HUES48 (cell line): ENCODE data around the gene ARL15.

Experiments
- H3K27ac ChIP-seq: one replicate; pipeline ENCODE4 v1.7.0; 2013; ENCODE audit warnings: low read depth, low read length, inconsistent platforms
- H3K27me3 ChIP-seq: 2 replicates; pipeline ENCODE4 v1.6.1; 2013; ENCODE audit warnings: mild to moderate bottlenecking, low read length; ENCODE audit not compliant: control insufficient read depth, insufficient read depth
- H3K36me3 ChIP-seq: 2 replicates; pipeline ENCODE4 v1.6.1; 2013; ENCODE audit warnings: low read length; ENCODE audit not compliant: control insufficient read depth, insufficient read depth
- H3K4me1 ChIP-seq: 2 replicates; pipeline ENCODE4 v1.6.1; 2013; ENCODE audit warnings: mild to moderate bottlenecking, low read length; ENCODE audit not compliant: control insufficient read depth, insufficient read depth
- H3K4me3 ChIP-seq: 2 replicates; pipeline ENCODE4 v1.5.1; 2013; ENCODE audit warnings: mild to moderate bottlenecking, low read depth, low read length
- H3K9ac ChIP-seq: 2 replicates; pipeline ENCODE4 v1.6.1; 2013; ENCODE audit warnings: mild to moderate bottlenecking, low read depth, low read length, moderate library complexity
- H3K9me3 ChIP-seq: 2 replicates; pipeline ENCODE4 v1.6.1; 2013; ENCODE audit warnings: low read length; ENCODE audit not compliant: control insufficient read depth, insufficient read depth

ARL15 gene

DNA sequence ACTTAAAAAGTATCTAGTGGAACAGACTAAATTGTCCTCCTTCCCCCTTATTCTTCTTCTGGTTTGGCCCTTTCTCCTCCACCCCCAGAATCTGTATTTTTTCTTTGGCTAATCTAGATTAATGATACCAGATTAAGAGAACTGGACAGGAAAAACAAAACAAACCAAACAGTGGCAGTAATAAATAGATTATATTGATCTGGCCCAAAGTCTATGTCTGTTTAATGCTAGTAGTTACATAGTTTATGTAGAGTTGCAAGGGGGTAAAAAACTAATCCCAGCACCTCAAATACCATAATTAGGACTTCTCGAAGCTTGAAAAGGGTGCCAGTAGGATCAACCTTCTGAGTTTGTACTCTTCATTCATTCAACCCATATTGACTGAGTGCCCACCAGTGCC, 104.5 kb downstream of the ARL15 start:
- Histone ChIP-seq H3K9me3 (peaks cover 9% of the 10 kb centered on the region; the same call in 1 of the 2 replicates), H3K27me3 (no peaks in the 10 kb centered on the region), H3K27ac (no peak overlapping the region), H3K4me1 (peaks cover 16% of the 10 kb centered on the region), H3K36me3 (no peaks in the 10 kb centered on the region), H3K9ac (no peak overlapping the region), H3K4me3 (no peak overlapping the region)

DNA sequence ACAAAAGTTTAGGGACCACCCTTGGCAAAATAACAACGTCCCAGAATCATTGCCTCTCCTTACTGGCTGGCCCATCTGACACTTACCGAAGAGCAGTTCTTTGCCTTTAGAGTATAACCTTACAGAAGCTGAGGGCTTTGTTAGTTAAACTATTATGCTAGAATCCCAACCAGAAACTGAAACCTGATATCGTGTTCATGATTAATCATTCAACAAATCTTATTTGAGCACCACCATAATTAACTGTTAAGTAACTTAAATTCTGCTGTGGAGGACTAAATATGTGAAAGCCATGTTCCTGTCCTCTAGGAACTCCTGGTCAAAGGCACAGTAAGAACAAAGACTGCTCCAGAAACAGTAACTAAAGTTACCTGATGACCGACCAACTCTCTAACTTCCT, 104.9 kb downstream of the ARL15 start:
- Histone ChIP-seq H3K4me1 (peaks cover 16% of the 10 kb centered on the region), H3K9ac (no peak overlapping the region), H3K9me3 (peaks cover 12% of the 10 kb centered on the region; the same call in 1 of the 2 replicates), H3K27me3 (no peaks in the 10 kb centered on the region), H3K36me3 (no peaks in the 10 kb centered on the region), H3K27ac (no peak overlapping the region), H3K4me3 (no peak overlapping the region)

DNA sequence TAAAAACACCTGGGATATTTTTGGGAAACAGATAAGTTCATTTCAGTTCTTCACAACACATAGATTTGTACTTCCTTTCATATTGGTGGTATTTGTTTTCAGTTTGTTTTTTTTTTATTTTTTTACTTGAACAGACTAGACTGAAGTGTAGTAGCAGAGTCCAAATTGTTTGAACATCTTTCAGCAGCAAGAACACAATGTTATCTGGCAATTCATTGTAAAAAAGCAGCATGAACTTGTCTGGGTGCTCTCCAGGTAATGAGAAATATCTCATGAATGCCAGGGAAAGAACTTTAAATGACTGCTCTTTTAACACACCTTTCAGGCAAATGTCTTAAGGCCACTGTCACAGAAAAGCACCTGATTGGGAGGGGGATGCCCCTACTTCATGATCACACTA, 113.4 kb downstream of the ARL15 start:
- H3K4me3 ChIP-seq, result no peak overlapping the region
- 0 out of 2 replicates have a peak, but pooled peaks cover 6% of the 10 kb centered on the region for H3K9me3 ChIP-seq
- H3K36me3 ChIP-seq, result no peaks in the 10 kb centered on the region
- H3K4me1 ChIP-seq, result no peaks in the 10 kb centered on the region
- no peak overlapping the region for H3K9ac ChIP-seq
- H3K27ac ChIP-seq, result no peak overlapping the region
- no peaks in the 10 kb centered on the region for H3K27me3 ChIP-seq

DNA sequence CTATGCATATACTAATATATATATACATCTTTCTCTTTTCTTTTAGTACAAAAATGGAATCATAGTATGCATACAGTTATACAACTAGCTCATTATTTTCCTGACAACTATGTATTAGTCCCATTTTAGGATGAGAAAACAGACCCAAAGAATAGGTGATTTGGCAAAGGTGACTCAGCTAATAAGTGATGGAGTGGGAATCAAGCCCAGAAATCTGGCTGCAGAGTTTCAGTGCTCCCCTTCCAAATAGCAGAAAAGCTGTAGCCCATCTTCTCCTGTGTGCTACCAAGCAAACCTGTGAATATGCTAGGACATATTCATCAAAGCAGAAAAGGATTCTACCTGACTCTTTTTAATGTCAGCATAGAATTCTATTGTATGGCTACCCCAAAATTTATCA, 114.7 kb downstream of the ARL15 start:
- Histone ChIP-seq H3K27ac (no peak overlapping the region), H3K9me3 (0 out of 2 replicates have a peak, but pooled peaks cover 4% of the 10 kb centered on the region), H3K36me3 (no peaks in the 10 kb centered on the region), H3K4me1 (no peaks in the 10 kb centered on the region), H3K27me3 (no peaks in the 10 kb centered on the region), H3K4me3 (no peak overlapping the region), H3K9ac (no peak overlapping the region)

DNA sequence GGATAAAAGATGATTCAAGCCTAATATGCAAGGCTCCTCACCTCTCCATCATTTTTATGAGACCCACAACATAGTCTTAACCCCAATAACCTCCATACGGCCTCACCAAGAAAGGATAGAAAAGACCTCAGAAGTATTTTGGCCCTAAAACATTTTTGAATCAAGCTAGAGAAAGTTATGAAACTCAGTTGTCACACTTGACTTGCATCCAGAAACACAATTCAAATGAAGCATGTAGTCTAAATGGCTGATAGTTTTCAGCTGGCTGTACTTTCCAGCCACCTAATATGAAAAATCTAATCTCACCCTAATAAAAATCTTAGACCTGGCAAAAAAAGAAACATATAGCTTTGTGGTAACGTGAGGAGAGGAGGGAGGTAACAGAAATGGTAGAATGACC, 116.1 kb downstream of the ARL15 start:
- no peak overlapping the region for H3K9ac ChIP-seq

DNA sequence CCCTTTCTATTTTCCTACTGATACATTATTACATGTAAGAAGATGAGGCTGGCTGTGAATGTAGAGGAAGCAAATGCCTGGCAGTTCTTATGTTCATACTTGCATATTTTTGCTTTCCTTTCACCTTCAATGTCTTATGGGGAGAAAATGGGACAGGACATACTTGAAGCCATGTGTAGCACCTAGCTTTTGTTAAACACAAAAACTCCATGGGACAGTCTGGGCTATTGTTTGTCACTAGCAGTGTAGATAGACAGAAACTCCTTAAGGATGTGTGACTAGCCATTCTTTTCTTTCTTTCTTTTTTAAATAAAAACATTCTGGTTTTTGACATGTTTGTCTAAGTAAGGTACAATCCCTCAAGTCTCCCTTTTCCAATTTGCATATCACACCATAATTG, 122.7 kb downstream of the ARL15 start:
- Histone ChIP-seq H3K9ac (no peak overlapping the region), H3K4me1 (peaks cover 18% of the 10 kb centered on the region), H3K27me3 (no peaks in the 10 kb centered on the region), H3K4me3 (no peak overlapping the region), H3K27ac (peak overlapping the region; percentile 33), H3K9me3 (no peaks in the 10 kb centered on the region), H3K36me3 (no peaks in the 10 kb centered on the region)

More for the DNA sequence above, 116.1 kb downstream of the ARL15 start:
- H3K27me3 ChIP-seq, result no peaks in the 10 kb centered on the region
- no peak overlapping the region for H3K27ac ChIP-seq
- no peaks in the 10 kb centered on the region for H3K4me1 ChIP-seq
- no peaks in the 10 kb centered on the region for H3K36me3 ChIP-seq
- no peak overlapping the region for H3K4me3 ChIP-seq
- H3K9me3 ChIP-seq, result no peaks in the 10 kb centered on the region

DNA sequence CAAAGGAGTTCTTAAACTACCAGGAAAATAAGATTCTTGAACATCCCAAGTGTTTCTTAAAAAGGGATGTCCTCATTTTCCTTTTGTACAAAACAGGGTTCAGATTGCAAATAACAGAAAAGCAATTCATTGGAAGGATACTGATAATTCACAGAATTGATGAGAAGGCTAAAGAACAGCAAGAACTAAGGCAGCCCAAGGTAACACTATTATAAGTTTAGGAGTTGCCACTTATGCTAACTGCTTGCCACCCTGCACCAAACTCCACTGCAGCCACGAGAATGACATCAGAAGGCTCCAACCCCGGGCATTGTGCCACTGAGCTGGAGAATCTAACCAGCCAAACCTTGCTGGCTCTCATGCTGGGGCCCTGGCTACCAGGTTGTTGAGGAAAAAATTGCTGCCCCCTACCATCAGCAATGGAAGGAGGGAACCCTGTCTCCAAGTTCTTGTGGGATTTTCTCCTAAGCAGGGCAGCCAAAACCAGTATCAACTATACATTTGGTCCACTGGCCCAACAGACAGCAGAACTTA, 123.4 kb downstream of the ARL15 start:
- Histone ChIP-seq H3K4me1 (peaks cover 18% of the 10 kb centered on the region), H3K27me3 (no peaks in the 10 kb centered on the region), H3K27ac (peak overlapping the region; percentile 33), H3K4me3 (no peak overlapping the region), H3K9ac (no peak overlapping the region), H3K9me3 (no peaks in the 10 kb centered on the region), H3K36me3 (no peaks in the 10 kb centered on the region)

DNA sequence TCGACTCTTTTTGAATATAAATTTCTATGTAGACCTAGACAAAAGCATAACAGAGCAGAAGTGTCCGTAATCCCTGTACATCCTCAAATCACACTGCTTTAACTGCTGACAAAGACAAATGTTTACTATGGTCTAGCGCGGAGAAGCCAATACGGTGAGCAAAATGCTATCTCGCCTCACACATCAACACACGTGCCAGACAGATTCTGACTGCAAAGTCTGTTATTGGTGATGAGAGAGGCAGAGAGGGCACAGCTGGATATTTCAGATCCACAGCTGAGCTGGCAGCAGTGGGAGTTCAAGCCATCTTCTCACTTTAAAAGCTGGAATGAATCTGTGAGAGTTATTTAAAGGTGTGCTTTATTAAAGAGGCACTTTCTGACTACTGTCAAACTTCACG, 124.3 kb downstream of the ARL15 start:
- H3K4me3 ChIP-seq, result no peak overlapping the region
- H3K9ac ChIP-seq, result no peak overlapping the region

DNA sequence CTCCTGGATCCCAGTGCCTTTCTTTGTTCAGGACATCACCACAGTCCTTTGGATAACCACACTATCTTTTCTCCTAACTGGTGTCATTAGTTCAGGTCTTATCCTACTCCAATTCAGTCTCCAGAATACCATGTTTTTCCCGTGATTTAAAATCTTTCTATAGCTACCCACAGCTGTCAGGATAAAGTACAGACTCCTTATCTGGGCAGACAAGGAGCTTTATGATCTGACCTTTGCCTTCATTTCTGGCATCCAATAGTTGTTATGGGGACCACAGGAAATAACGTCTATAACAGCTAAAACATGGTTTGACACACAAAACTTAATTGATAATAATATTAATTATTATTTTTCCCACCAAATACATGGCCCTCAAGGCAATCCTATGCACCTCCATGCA, 125.6 kb downstream of the ARL15 start:
- Histone ChIP-seq H3K4me1 (peaks cover 31% of the 10 kb centered on the region), H3K27me3 (no peaks in the 10 kb centered on the region), H3K9me3 (no peaks in the 10 kb centered on the region)

More for the DNA sequence above, 124.3 kb downstream of the ARL15 start:
- H3K27me3 ChIP-seq, result no peaks in the 10 kb centered on the region
- no peaks in the 10 kb centered on the region for H3K9me3 ChIP-seq
- no peaks in the 10 kb centered on the region for H3K36me3 ChIP-seq
- H3K4me1 ChIP-seq, result peaks cover 21% of the 10 kb centered on the region
- no peak overlapping the region for H3K27ac ChIP-seq

DNA sequence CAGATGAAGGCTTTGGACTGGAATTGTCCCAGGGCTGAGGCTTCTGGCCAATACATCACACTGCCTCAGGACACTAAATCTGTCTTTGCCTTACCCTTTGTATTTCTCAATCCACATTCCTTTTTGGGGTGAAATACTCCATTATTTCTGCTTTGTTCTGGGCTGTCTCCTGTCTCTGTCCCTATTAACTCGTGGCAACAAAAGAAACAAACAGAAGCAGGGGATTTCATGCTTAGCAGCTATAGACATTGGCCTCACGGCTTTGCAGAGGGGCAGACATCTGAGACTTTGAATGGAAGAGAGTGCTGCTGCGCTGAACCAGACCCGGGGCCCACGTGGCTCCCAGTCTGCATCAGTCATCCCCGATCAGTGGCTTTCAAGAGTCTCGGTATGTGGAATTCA, 129.7 kb downstream of the ARL15 start:
- Histone ChIP-seq H3K4me1 (peaks cover 16% of the 10 kb centered on the region), H3K36me3 (no peaks in the 10 kb centered on the region), H3K9me3 (no peaks in the 10 kb centered on the region), H3K4me3 (no peak overlapping the region), H3K27me3 (no peaks in the 10 kb centered on the region), H3K27ac (peak overlapping the region; percentile 11), H3K9ac (0 out of 2 replicates have a peak overlapping the region, but pooled peaks have one; percentile 6)

More for the DNA sequence above, 125.6 kb downstream of the ARL15 start:
- Histone ChIP-seq H3K36me3 (no peaks in the 10 kb centered on the region), H3K9ac (no peak overlapping the region), H3K27ac (no peak overlapping the region), H3K4me3 (no peak overlapping the region)

DNA sequence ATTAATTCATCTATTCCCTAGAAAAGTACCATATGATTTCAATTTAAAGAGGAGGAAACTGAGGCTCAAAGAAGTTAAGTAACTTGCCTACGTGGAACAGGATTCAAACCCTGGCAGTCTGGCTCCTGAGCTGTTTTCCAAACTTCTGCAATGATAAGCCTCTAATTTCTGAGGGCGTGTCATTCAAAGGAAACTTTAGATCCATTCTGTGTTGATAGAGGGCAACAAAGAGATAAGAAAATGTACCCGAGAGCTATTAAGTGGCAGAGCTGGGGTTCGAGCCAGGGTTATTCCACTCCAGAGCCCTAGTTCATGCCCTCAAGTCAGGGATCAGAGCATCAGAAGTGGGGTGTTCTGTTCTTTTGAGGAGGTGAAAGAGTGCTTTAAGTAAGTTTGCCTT, 131.4 kb downstream of the ARL15 start:
- H3K9me3 ChIP-seq, result no peaks in the 10 kb centered on the region
- no peak overlapping the region for H3K9ac ChIP-seq
- no peak overlapping the region for H3K27ac ChIP-seq
- no peaks in the 10 kb centered on the region for H3K27me3 ChIP-seq
- H3K4me1 ChIP-seq, result peaks cover 16% of the 10 kb centered on the region
- no peak overlapping the region for H3K4me3 ChIP-seq
- H3K36me3 ChIP-seq, result no peaks in the 10 kb centered on the region
